ENCODE measurements around the gene MRPL20.
"Not testable (repeated sequence)": the region's sequence is repeated elsewhere in the genome, so short reads cannot be mapped to it uniquely, and the experiment has no call there.

Gene MRPL20

GRCh38 chr1:1403653-1404052 lies 3.4 kb downstream of the MRPL20 start:
- DNase-seq, result no peak

- not testable (repeated sequence) for DNase-seq
Measured at GRCh38 chr1:1402901-1403392, 4.1 kb downstream of the MRPL20 start.

GRCh38 chr1:1402072-1402900 lies 4.8 kb downstream of the MRPL20 start:
- DNase-seq, result peak; percentile 83

GRCh38 chr1:1401457-1402010 lies 5.6 kb downstream of the MRPL20 start:
- DNase-seq, result no peak

GRCh38 chr1:1400576-1401456 lies 6.3 kb downstream of the MRPL20 start:
- DNase-seq, result no peak

GRCh38 chr1:1399872-1400575 lies 7.1 kb downstream of the MRPL20 start:
- peak; percentile 68 for DNase-seq

GRCh38 chr1:1399187-1399871 lies 7.8 kb downstream of the MRPL20 start, which contains the start of gene CCNL2:
CCNL2 (minus strand) TSS chr1:1399335; CDS start chr1:1399306, 29 bp downstream.
- peak; percentile 99 for DNase-seq

GRCh38 chr1:1398677-1399186 lies 8.4 kb downstream of the MRPL20 start:
- peak; percentile 69 for DNase-seq

GRCh38 chr1:1397839-1398523 lies 9.1 kb downstream of the MRPL20 start:
- peak; percentile 49 for DNase-seq

- DNase-seq, result no peak
Measured at GRCh38 chr1:1395166-1395565, 11.9 kb downstream of the MRPL20 start.

GRCh38 chr1:1394116-1394515 lies 13.0 kb downstream of the MRPL20 start:
- no peak for DNase-seq

- no peak for DNase-seq
Measured at GRCh38 chr1:1393428-1393827, 13.7 kb downstream of the MRPL20 start.

- DNase-seq, result no peak
Measured at GRCh38 chr1:1393014-1393413, 14.1 kb downstream of the MRPL20 start.

GRCh38 chr1:1391225-1391624 lies 15.9 kb downstream of the MRPL20 start:
- DNase-seq, result no peak

- DNase-seq, result no peak
Measured at GRCh38 chr1:1390675-1391074, 16.4 kb downstream of the MRPL20 start.

GRCh38 chr1:1388078-1388472 lies 19.0 kb downstream of the MRPL20 start:
- no peak for DNase-seq

- DNase-seq, result no peak
Measured at GRCh38 chr1:1387098-1388077, 19.7 kb downstream of the MRPL20 start.

GRCh38 chr1:1385931-1386330 lies 21.2 kb downstream of the MRPL20 start:
- DNase-seq, result no peak

GRCh38 chr1:1385339-1385738 lies 21.8 kb downstream of the MRPL20 start:
- not testable (repeated sequence) for DNase-seq

- no peak for DNase-seq
Measured at GRCh38 chr1:1381294-1381693, 25.8 kb downstream of the MRPL20 start.
